ENCODE data around the gene ADAP1.
"Not testable (repeated sequence)": the region's sequence is repeated elsewhere in the genome, so short reads cannot be mapped to it uniquely, and the experiment has no call there.

Gene ADAP1

GRCh38 chr7:919924-920341 is 34.5 kb downstream of the ADAP1 start:
- FAIRE-seq = no peak

GRCh38 chr7:919114-919442 is 35.4 kb downstream of the ADAP1 start:
- no peak for FAIRE-seq

DNA sequence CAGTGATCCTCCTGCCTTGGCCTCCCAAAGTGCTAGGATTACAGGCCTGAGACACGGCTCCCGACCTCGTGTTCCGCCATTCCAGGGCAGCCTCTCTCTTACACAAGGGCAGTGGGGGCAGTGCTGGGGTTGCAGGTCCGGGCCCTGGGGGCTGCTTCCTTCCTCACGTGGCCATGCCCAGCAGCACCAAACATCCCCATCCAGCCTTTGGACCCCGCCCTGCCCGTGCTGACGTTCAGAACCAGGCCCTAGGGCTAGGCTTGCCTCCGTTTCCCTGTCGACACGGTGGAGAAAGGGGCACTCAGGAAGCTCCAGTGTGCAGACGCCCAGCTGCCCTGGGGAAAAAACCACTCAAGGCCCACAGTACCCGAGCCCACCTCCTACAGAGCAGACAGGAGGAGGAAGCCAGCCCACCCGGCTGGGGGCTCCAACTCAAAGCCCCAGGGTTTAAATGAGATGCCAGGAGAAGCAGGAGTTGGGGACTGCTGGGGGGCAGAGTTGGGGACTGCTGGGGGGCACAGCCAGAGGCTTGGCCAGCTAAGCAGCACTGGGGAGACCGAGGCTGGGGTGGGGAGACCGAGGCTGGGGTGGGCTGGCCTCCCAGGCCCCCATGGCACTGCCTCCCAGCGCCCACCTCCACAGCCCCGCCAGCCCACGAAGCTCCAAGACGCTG is 35.9 kb downstream of the ADAP1 start:
- no peak for FAIRE-seq

GRCh38 chr7:918118-918425 is 36.4 kb downstream of the ADAP1 start:
- no peak for FAIRE-seq

- FAIRE-seq = no peak
Measured at GRCh38 chr7:917255-918117, 37.0 kb downstream of the ADAP1 start.

DNA sequence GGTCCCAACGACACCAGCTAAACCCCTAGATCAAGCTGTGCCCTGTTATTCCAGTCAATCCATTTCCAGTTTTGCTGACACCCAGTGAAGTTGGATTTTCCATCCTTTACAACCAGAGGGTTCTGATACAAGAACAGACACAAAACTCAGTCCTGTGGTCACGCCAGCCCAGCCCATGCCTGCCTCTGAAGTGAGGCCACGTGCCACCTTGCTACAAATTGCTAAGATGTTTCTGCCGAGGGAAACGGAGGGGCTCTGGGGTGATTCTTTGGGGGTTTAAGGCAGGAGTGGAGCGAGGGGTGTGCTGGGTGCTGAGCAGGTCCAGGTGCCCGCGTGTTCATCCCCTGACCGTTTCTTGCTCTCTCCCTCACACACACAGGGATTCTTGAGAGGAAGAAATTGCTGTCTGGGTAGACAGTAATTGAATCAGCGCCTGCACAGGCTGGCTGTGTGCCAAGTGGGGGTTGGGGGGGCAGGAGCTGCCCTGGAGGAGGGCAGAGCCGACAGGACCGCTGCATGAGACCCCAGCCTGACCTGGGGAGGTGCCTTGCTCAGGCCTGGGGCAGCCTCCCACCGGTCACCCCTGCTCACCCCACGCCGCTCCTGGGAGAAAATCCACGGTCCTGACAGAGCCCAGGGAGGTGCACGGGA is 38.1 kb downstream of the ADAP1 start:
- no peak for FAIRE-seq

GRCh38 chr7:915291-916218 is 38.9 kb downstream of the ADAP1 start:
- FAIRE-seq = no peak

- FAIRE-seq = no peak
Measured at GRCh38 chr7:914521-915194, 39.8 kb downstream of the ADAP1 start.

DNA sequence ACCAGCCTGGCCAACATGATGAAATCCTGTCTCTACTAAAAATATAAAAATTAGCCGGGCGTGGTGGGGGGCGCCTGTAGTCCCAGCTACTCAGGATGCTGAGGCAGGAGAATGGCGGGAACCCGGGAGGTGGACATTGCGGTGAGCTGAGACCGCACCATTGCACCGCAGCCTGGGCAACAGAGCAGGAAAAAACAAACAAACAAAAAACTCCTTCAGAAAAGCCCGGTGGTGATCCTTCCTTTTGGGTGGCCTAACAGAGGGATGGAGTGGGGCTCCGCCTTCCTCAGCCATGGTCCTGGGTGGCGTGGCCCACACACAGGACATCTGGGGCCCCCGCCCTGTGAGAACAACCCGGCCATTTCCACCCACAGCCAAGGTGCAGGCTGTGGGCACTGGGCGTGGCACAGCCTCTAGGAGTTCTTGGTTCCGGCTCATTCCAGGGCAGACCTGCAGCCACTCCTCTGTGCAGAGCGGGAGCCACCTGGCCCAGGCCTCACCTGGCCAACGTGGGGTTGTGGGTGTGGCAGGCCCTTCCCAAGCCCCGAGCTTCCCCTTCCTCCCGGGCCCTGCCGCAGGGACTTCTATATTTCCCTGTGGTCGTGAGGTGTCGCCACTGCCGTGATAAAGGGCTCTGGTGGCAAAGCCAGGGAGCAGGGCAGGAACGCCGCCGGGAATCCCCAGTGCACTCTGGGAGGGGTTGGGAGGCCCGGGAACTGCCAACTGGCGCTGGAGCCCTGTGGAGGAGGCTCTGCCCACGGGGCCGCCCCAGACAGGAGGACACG is 40.6 kb downstream of the ADAP1 start:
- no peak for FAIRE-seq

GRCh38 chr7:911791-912480 is 42.5 kb downstream of the ADAP1 start:
- FAIRE-seq = no peak

DNA sequence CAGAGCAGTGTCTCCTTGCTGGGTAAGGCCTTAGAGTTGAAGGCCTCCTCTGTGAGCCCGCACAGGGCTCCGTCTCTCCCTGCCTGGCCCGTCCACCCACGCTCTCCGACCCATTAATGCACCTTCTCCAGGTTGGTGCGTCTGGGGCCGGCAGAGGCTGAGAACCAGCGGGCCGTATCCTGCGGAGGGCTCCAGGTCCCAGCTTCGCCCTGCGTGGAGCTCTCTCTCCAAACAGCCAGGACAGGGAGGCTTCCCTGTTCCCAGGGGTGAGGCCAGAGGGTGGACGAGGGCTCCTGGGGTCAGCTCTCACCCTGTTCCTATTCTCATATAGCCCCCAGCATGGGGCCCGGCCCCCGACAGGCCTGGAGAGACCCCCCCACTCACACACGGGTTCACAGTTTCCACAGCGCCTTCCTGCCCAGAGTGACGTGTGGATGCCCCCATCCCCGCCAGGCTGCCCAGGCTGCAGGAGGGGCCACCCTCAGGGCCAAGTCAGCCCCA is 43.5 kb downstream of the ADAP1 start:
- no peak for FAIRE-seq

- no peak for FAIRE-seq
Measured at GRCh38 chr7:910441-910861, 44.0 kb downstream of the ADAP1 start.

DNA sequence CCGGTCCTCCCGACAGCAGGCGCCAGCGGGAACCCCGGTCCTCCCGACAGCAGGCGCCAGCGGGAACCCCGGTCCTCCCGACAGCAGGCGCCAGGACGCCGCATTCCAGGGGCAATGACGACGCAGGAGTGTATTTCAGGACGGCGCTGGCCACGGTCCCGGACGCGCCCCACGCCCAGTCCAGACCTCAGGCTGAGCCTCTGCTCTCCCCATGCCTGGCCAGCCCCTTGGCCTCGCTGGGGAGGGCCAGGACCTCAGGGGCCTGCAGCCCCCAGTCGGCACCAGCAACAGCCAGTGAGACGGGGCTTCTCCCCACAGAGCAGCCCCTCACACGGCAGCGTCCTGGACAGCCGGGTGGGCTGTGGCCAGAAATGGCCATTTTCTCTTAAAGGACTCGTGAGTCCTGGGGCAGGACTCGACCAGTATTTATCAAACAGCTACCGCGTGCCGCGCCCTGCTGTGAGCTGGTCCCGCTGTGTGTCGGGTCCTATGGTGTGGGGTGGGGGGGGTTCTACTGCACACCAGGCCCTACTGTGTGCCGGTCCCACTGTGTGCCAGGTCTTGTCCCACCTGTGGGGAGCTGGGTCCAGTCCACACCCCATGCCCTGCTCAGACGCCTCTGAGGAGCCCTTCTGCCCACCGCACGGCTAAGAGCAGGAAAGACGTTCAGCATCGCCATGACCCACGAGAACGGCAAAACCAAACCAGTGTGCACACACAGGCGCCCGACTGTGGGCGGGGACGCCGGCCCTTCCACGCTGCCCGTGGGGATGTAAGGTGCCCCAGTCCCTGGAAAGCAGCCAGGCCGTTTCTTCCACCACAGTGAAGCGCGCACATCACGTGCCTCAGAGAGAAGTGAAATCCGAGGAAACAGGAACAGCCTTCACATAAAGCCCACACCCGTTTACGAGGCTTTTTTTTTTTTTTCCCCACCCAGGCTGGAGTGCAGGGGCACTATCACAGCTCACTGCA is 44.8 kb downstream of the ADAP1 start:
- no peak for FAIRE-seq

DNA sequence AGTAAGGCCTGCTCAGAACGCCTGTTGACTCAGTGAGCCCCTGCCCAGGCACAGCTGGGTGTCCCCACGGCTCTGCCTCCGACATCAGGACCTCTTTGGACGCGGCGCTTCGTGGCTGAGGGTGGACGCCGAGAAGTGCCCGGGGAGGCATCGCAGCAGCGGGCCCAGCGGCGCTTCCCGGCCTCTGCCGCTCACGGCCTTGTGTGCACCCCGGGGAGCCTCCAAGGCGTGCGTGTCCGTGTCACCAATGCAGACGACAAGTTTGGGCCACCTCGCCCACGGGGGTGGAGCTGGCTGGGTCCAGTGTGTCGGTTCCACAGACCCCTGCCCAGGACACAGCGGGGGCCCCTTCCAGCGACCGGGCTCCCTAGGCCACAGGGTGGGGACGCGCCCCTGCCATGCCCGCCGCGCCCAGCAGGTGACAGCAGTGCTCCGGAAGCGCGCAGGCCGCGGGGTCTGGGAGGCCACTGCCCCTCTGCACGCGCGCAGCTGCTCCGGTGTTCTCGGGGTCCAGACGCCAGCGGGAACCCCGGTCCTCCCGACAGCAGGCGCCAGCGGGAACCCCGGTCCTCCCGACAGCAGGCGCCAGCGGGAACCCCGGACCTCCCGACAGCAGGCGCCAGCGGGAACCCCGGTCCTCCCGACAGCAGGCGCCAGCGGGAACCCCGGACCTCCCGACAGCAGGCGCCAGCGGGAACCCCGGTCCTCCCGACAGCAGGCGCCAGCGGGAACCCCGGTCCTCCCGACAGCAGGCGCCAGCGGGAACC is 45.7 kb downstream of the ADAP1 start:
- not testable (repeated sequence) for FAIRE-seq

DNA sequence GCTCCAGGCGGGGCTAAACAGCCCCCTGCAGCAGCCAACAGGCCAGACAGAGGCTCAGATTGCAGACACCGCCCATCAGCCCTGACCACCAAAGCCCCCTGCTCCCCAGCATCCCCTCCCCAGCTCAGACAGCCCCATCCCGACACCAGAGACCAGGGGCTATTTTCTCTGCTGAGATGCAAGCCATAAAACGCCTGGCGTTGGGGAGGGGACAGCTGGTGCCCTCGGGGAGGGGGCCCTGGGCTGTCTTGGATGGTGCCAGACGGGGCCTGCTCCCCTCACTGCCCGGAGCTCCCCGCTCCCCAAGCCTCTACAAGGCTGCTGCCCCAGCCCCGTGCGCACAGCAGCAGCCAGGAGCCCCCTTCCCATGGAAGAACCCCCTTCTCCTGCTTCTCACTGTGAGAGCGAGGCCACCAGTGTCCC is 46.3 kb downstream of the ADAP1 start:
- no peak for FAIRE-seq

DNA sequence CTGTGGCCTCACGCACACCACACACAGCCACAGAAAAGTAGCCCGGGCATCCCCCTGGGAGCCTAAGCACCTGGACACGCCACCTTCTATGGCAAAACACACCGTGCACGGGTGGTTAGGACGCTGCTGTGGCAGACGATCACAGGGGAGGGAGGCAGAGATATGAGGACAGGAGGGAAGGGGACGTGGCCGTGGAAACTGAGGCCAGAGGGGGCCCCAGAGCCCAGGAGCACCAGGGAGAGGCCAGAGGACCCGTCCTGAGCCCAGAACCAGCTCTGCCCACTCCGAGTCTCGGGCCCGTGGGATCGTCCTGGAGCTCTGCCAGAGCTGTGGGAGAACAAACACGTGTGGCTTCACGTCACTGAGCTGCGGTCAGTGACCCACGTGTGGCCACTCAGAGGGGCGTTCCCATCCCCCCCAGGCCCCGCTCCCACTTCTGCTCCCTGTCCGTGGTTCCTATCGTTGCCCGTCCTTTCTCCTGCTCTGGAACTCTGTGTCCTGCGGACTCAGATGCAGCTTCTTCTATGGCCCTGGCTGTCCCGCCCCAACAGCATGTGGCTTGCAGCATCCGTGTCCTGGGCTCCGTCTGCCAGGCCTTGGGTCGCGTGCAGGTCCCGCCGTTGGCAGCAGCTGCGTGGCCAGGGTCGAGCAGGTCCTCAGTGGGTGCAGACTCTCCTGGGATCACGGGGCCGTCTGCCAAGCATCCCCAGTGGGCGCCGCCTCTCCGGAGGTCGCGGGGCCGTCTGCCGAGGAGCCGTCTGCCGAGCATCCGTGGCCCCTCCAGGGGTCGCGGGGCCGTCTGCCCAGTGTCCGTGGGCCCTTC is 47.1 kb downstream of the ADAP1 start:
- no peak for FAIRE-seq

DNA sequence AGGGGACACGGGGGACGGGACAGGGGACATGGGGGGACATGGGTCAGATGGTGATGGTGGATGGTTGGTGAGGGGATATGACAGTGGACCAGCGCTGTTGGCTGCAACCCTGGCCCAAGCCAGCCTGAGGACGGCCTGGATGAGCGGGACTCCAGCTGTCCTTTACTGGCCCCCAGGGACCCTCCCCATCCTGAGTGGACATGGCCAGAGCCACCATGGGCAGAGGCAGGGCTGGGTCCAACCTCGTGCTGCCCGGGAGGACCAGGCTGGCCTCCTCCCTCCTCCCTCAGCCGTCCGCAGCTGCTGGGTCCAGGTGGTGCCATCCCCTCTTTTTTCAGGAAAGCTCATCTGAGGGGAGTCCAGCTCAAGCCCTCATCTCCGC is 47.7 kb downstream of the ADAP1 start:
- no peak for FAIRE-seq

DNA sequence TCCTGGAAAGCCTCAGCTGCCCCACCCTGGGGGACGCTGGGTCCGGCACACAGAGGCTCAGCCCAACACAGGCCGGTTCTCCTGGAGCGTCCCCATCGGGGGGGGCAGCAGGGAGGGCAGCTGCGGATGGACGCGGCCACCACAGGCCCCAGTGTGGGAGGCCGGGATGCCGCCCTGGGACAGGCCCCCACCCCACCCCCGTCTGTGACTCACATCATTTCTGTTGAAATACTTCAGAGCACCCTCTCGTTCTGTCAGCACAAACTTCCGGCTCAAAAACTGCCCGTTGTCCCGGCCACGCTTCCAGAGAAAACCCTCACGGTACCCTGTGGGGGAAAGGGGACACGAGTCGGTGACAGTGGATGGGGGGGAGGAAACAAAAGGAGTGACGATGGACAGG is 49.6 kb downstream of the ADAP1 start:
- no peak for FAIRE-seq
